Liver (tissue), 9 donors: Measurements from ENCODE around the gene S100PBP. TPM values are rescaled to one million over a fixed set of nuclear protein-coding genes. Genes with fewer than 3 reads are reported as not detected.
A peak's percentile ranks its signal among the peaks of the same experiment; 100 is the strongest.
"Not testable (repeated sequence)": the region's sequence is repeated elsewhere in the genome, so short reads cannot be mapped to it uniquely, and the experiment has no call there.

Experiments used
- DNase-seq: peaks from one replicate; pipeline ENCODE4 v3.0.0-alpha.2; 2017; ENCODE audit warnings: low spot score
- H3K27ac ChIP-seq, 2 donors: one replicate each; pipeline ENCODE4 v1.7.0; 2013; ENCODE audit warnings: inconsistent platforms in 2 of 2, low read length in 2 of 2, control low read depth in 1 of 2, low read depth in 1 of 2, mild to moderate bottlenecking in 1 of 2
- H3K27me3 ChIP-seq, 4 donors: one replicate each; pipeline versions ENCODE4 v1.6.1 to v1.7.0; 2013; ENCODE audit warnings: low read length in 3 of 4, inconsistent platforms in 1 of 4, mild to moderate bottlenecking in 1 of 4, moderate library complexity in 1 of 4; ENCODE audit not compliant: control insufficient read depth in 4 of 4, insufficient read depth in 4 of 4
- H3K36me3 ChIP-seq, 4 donors: one replicate each; pipeline versions ENCODE4 v1.6.1 to v1.7.0; 2013; ENCODE audit warnings: low read length in 3 of 4, mild to moderate bottlenecking in 3 of 4, low read depth in 1 of 4, moderate library complexity in 1 of 4; ENCODE audit not compliant: control insufficient read depth in 4 of 4, insufficient read depth in 3 of 4
- H3K4me1 ChIP-seq, 4 donors: one replicate each; pipeline versions ENCODE4 v1.6.1 to v1.7.0; 2013; ENCODE audit warnings: low read length in 3 of 4, mild to moderate bottlenecking in 3 of 4, moderate library complexity in 1 of 4; ENCODE audit not compliant: control insufficient read depth in 4 of 4, insufficient read depth in 4 of 4
- H3K4me3 ChIP-seq, 3 donors: one replicate each; pipeline versions ENCODE4 v1.6.1 to v1.7.0; 2013; ENCODE audit warnings: low read length in 3 of 3, control low read depth in 1 of 3, low read depth in 1 of 3, mild to moderate bottlenecking in 1 of 3
- H3K9ac ChIP-seq, 2 donors: one replicate each; pipeline ENCODE4 v1.7.0; 2013; ENCODE audit warnings: low read length in 2 of 2, mild to moderate bottlenecking in 2 of 2, moderate library complexity in 2 of 2, control low read depth in 1 of 2, low read depth in 1 of 2
- H3K9me3 ChIP-seq, 4 donors: one replicate each; pipeline versions ENCODE4 v1.6.1 to v1.7.0; 2013; ENCODE audit warnings: low read length in 3 of 4; ENCODE audit not compliant: control insufficient read depth in 4 of 4
- CTCF ChIP-seq: fragments of 150-350 bp; IDR thresholded peaks from 2 replicates; pipeline ENCODE4 v1.5.1; 2017; ENCODE audit warnings: improper control_type of control experiment, low read depth, low read length; ENCODE audit not compliant: missing input control
- FOXA1 ChIP-seq: IDR thresholded peaks from 2 replicates; pipeline ENCODE4 v1.6.1; 2016; ENCODE audit warnings: antibody characterized with exemption
- FOXA2 ChIP-seq: IDR thresholded peaks from 2 replicates; pipeline ENCODE4 v1.6.1; 2016; ENCODE audit warnings: antibody characterized with exemption
- GABPA ChIP-seq, 2 donors: IDR thresholded peaks in 1 of 2; conservative IDR thresholded peaks in 1 of 2; 2 replicates each; pipeline ENCODE4 v1.6.1; 2016; ENCODE audit warnings: antibody characterized with exemption in 2 of 2, mild to moderate bottlenecking in 1 of 2, moderate library complexity in 1 of 2
- HNF4A ChIP-seq, 2 donors: conservative IDR thresholded peaks; 2 replicates each; pipeline ENCODE4 v1.6.1; 2016; ENCODE audit warnings: antibody characterized with exemption in 2 of 2, mild to moderate bottlenecking in 2 of 2
- HNF4G ChIP-seq: IDR thresholded peaks from 2 replicates; pipeline ENCODE4 v1.6.1; 2016; ENCODE audit warnings: antibody characterized with exemption
- JUND ChIP-seq, 2 donors: IDR thresholded peaks; 2 replicates each; pipeline ENCODE4 v1.6.1; 2016; ENCODE audit warnings: antibody characterized with exemption in 2 of 2
- MAX ChIP-seq: IDR thresholded peaks from 2 replicates; pipeline ENCODE4 v1.6.1; 2016; ENCODE audit warnings: antibody characterized with exemption
- NR2F2 ChIP-seq: IDR thresholded peaks from 2 replicates; pipeline ENCODE4 v1.6.1; 2016; ENCODE audit warnings: antibody characterized with exemption
- RAD21 ChIP-seq, 2 donors: IDR thresholded peaks; 2 replicates each; pipeline ENCODE4 v1.6.1; 2016; ENCODE audit warnings: antibody characterized with exemption in 2 of 2, mild to moderate bottlenecking in 2 of 2
- REST ChIP-seq: IDR thresholded peaks from 2 replicates; pipeline ENCODE4 v1.6.1; 2016; ENCODE audit warnings: antibody characterized with exemption, mild to moderate bottlenecking
- RXRA ChIP-seq, 2 donors: IDR thresholded peaks; 2 replicates each; pipeline ENCODE4 v1.6.1; 2017 to 2018; ENCODE audit warnings: antibody characterized with exemption in 2 of 2, mild to moderate bottlenecking in 1 of 2
- SP1 ChIP-seq: IDR thresholded peaks from 2 replicates; pipeline ENCODE4 v1.6.1; 2018; ENCODE audit warnings: antibody characterized with exemption, mild to moderate bottlenecking
- TAF1 ChIP-seq: conservative IDR thresholded peaks from 2 replicates; pipeline ENCODE4 v1.6.1; 2016; ENCODE audit warnings: antibody characterized with exemption, mild to moderate bottlenecking
- ZBTB33 ChIP-seq: IDR thresholded peaks from 2 replicates; pipeline ENCODE4 v1.6.1; 2016; ENCODE audit warnings: antibody characterized with exemption
- WGBS: extraction: QIAGEN DNeasy Blood & Tissue Kit; methylation state at CpG from one replicate; pipeline ENCODE4 v1.1.7; 2013; 5-methylcytosine and 5-hydroxymethylcytosine counted together
- polyA plus RNA-seq, 2 donors: library from polyadenylated mRNA; stranded (reverse) in 1 of 2; unstranded in 1 of 2; fragments of 200-250 nt in 1 of 2; fragments of >200 nt in 1 of 2; fragmentation: Nextera tagmentation in 1 of 2; extraction: Ambion mirVana in 1 of 2; gene quantifications; one replicate each; pipeline versions ENCODE4 v1.2.1 to v1.2.3, GENCODE V29; 2013 to 2015
- total RNA-seq, 2 donors: library from RNA; depleted of rRNA; stranded (reverse); fragments of >200 nt; gene quantifications; one replicate each; pipeline ENCODE4 v1.2.3, GENCODE V29; 2014
- donor health status: healthy.
- donor health status: healthy.
- donor health status: healthy.
- donor health status: healthy.
- donor health status: healthy.

S100PBP gene
- total and polyA plus RNA-seq, 4 donors = 1.9 to 24.8 (median 11.1) TPM

- no peak for DNase-seq
- Histone ChIP-seq H3K36me3 (peaks cover 16 to 62% (median 41%) of the 10 kb centered on the region in 4 donors), H3K9ac (no peak overlapping the region), H3K27ac (no peak overlapping the region), H3K4me1 (no peaks in the 10 kb centered on the region), H3K4me3 (no peak overlapping the region), H3K27me3 (no peaks in the 10 kb centered on the region), H3K9me3 (no peaks in the 10 kb centered on the region)
- 80% methylated on average over 4 of the region's 4 CpGs for WGBS
- TF ChIP-seq REST (no peak), TAF1 (no peak), FOXA2 (no peak), RAD21 (IDR thresholded peaks at IDR 0.05) (peak; percentile 34 to 47), CTCF (peak; percentile 17), HNF4G (no peak), GABPA (IDR thresholded peaks at IDR 0.05 in 1 of 2, conservative IDR thresholded peaks at IDR 0.05 in 1 of 2) (no peak), SP1 (no peak), NR2F2 (no peak), HNF4A (conservative IDR thresholded peaks at IDR 0.05) (no peak), FOXA1 (no peak), MAX (no peak), RXRA (IDR thresholded peaks at IDR 0.05) (no peak)
These were observed 30.6 kb upstream of the S100PBP start for GRCh38 chr1:32786856-32787255.

- not testable (repeated sequence) for DNase-seq, H3K27me3 ChIP-seq, H3K4me1 ChIP-seq, H3K9me3 ChIP-seq, H3K4me3 ChIP-seq, H3K9ac ChIP-seq
- 62% methylated on average over 2 of the region's 2 CpGs for WGBS
- Histone ChIP-seq H3K36me3 (peaks cover 8 to 48% (median 24%) of the 10 kb centered on the region in 4 donors), H3K27ac (peak overlapping the region in 1 of 2 donors; percentile 4)
- TF ChIP-seq RXRA (IDR thresholded peaks at IDR 0.05) = peak in 1 of 2 donors; percentile 54
- peak in 1 of 2 donors; percentile 4 for TF ChIP-seq HNF4A (conservative IDR thresholded peaks at IDR 0.05)
- peak in 1 of 2 donors; percentile 54 for TF ChIP-seq JUND (IDR thresholded peaks at IDR 0.05)
These were observed 28.1 kb upstream of the S100PBP start for GRCh38 chr1:32789356-32789755.

- H3K9ac ChIP-seq = no peak overlapping the region
- TF ChIP-seq FOXA2 (no peak), SP1 (no peak), HNF4A (conservative IDR thresholded peaks at IDR 0.05) (no peak), CTCF (no peak), ZBTB33 (no peak), GABPA (IDR thresholded peaks at IDR 0.05 in 1 of 2, conservative IDR thresholded peaks at IDR 0.05 in 1 of 2) (no peak), FOXA1 (no peak), MAX (no peak)
- H3K27ac ChIP-seq = no peak overlapping the region
- H3K9me3 ChIP-seq = no peaks in the 10 kb centered on the region
- peaks cover 5 to 34% (median 14%) of the 10 kb centered on the region in 4 donors for H3K36me3 ChIP-seq
- H3K27me3 ChIP-seq = no peaks in the 10 kb centered on the region
- no peak overlapping the region for H3K4me3 ChIP-seq
- 98% methylated on average over 1 of the region's 1 CpG for WGBS
- H3K4me1 ChIP-seq = no peaks in the 10 kb centered on the region
- no peak for DNase-seq
These were observed 25.6 kb upstream of the S100PBP start for GRCh38 chr1:32791881-32792280.
